Measurements from ENCODE around the gene ADISSP.

ADISSP gene

GRCh38 chr20:3753501-3754275, 13.9 kb downstream of the ADISSP start:
- FAIRE-seq, result no peak

- FAIRE-seq, result no peak
These were observed 14.5 kb downstream of the ADISSP start for GRCh38 chr20:3753098-3753497.

- no peak for FAIRE-seq
These were observed 15.2 kb downstream of the ADISSP start for GRCh38 chr20:3752386-3752759.

- no peak for FAIRE-seq
These were observed 15.7 kb downstream of the ADISSP start for GRCh38 chr20:3751675-3752385.

- no peak for FAIRE-seq
These were observed 16.3 kb downstream of the ADISSP start for GRCh38 chr20:3751305-3751674.

- FAIRE-seq, result no peak
These were observed 17.6 kb downstream of the ADISSP start for GRCh38 chr20:3749689-3750531.

GRCh38 chr20:3749087-3749688, 18.4 kb downstream of the ADISSP start:
- FAIRE-seq, result no peak

- no peak for FAIRE-seq
These were observed 19.5 kb downstream of the ADISSP start for GRCh38 chr20:3748073-3748472.

GRCh38 chr20:3747471-3747870, 20.1 kb downstream of the ADISSP start:
- FAIRE-seq, result no peak

GRCh38 chr20:3745686-3746173, 21.8 kb downstream of the ADISSP start:
- no peak for FAIRE-seq

GRCh38 chr20:3744806-3745685, 22.5 kb downstream of the ADISSP start:
- no peak for FAIRE-seq

- no peak for FAIRE-seq
These were observed 23.5 kb downstream of the ADISSP start for GRCh38 chr20:3744037-3744436.

- FAIRE-seq, result no peak
These were observed 24.3 kb downstream of the ADISSP start for GRCh38 chr20:3743251-3743650.

- FAIRE-seq, result no peak
These were observed 25.6 kb downstream of the ADISSP start for GRCh38 chr20:3741836-3742458.

- FAIRE-seq, result no peak
These were observed 26.8 kb downstream of the ADISSP start for GRCh38 chr20:3740615-3741301.

GRCh38 chr20:3739926-3740451, 27.6 kb downstream of the ADISSP start:
- no peak for FAIRE-seq

- FAIRE-seq, result no peak
These were observed 28.3 kb downstream of the ADISSP start for GRCh38 chr20:3739054-3739925.

GRCh38 chr20:3738111-3739053, 29.2 kb downstream of the ADISSP start:
- FAIRE-seq, result no peak
